ENCODE data around the gene TAMALIN.
"Not testable (repeated sequence)": the region's sequence is repeated elsewhere in the genome, so short reads cannot be mapped to it uniquely, and the experiment has no call there.

The TAMALIN gene

GRCh38 chr12:51974646-51975045 is 32.1 kb upstream of the TAMALIN start:
- peaks cover 33 to 42% (median 33%) of the 10 kb centered on the region in 3 donors for H3K36me3 ChIP-seq
- no peak overlapping the region for H3K27ac ChIP-seq
- DNase-seq, result no peak
- no peaks in the 10 kb centered on the region for H3K9me3 ChIP-seq
- intact Hi-C loops (cut with DNase I; ENCODE audit: low total_unique reads), result no loop called here
- H3K4me3 ChIP-seq, result no peak overlapping the region
- H3K4me1 ChIP-seq, result peaks cover 0 to 46% (median 32%) of the 10 kb centered on the region in 4 donors
- H3K27me3 ChIP-seq, result no peaks in the 10 kb centered on the region
- no peak for TF ChIP-seq CTCF (IDR thresholded peaks at IDR 0.05)

- intact Hi-C loops (cut with DNase I; ENCODE audit: low total_unique reads), result no loop called here
- Histone ChIP-seq H3K36me3 (peaks cover 33 to 45% (median 34%) of the 10 kb centered on the region in 3 donors), H3K4me3 (no peak overlapping the region), H3K27ac (no peak overlapping the region), H3K4me1 (peaks cover 0 to 46% (median 32%) of the 10 kb centered on the region in 4 donors), H3K9me3 (no peaks in the 10 kb centered on the region), H3K27me3 (no peaks in the 10 kb centered on the region)
- TF ChIP-seq CTCF (IDR thresholded peaks at IDR 0.05), result no peak
- DNase-seq, result no peak
Measured at GRCh38 chr12:51975196-51975595, 31.6 kb upstream of the TAMALIN start.

GRCh38 chr12:51976376-51977160 is 30.2 kb upstream of the TAMALIN start:
- intact Hi-C loops (cut with DNase I; ENCODE audit: low total_unique reads), result no loop called here
- H3K4me3 ChIP-seq, result no peak overlapping the region
- no peaks in the 10 kb centered on the region for H3K9me3 ChIP-seq
- no peaks in the 10 kb centered on the region for H3K27me3 ChIP-seq
- peaks cover 44 to 56% (median 45%) of the 10 kb centered on the region in 3 donors for H3K36me3 ChIP-seq
- peaks cover 0 to 34% (median 28%) of the 10 kb centered on the region in 4 donors for H3K4me1 ChIP-seq
- H3K27ac ChIP-seq, result no peak overlapping the region
- TF ChIP-seq CTCF (IDR thresholded peaks at IDR 0.05), result no peak
- no peak for DNase-seq

DNA sequence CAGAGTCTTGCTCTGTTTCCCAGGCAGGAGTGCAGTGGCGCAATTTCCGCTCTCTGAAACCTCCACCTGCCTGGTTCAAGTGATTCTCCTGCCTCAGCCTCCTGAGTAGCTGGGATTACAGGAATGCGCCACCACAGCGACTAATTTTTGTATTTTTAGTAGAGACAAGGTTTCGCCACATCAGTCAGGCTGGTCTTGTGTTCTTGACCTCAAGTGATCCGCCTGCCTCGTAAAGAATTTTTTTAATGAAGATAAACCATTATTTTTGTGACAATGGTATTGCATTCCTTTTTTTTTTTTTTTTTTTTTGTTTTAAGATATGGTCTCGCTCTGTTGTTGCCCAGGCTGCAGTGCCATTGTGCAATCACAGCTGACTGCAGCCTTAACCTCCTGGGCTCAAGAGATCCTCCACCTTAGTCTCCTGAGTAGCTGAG is 29.4 kb upstream of the TAMALIN start:
- no peak overlapping the region for H3K27ac ChIP-seq
- H3K9me3 ChIP-seq, result no peaks in the 10 kb centered on the region
- no peak overlapping the region for H3K4me3 ChIP-seq
- TF ChIP-seq CTCF (IDR thresholded peaks at IDR 0.05), result no peak
- DNase-seq, result no peak
- H3K4me1 ChIP-seq, result peaks cover 0 to 26% (median 24%) of the 10 kb centered on the region in 4 donors
- peaks cover 50 to 64% (median 53%) of the 10 kb centered on the region in 3 donors for H3K36me3 ChIP-seq
- intact Hi-C loops (cut with DNase I; ENCODE audit: low total_unique reads), result no loop called here
- H3K27me3 ChIP-seq, result no peaks in the 10 kb centered on the region

- H3K27me3 ChIP-seq; H3K4me3 ChIP-seq; H3K27ac ChIP-seq; DNase-seq; intact Hi-C loops (cut with DNase I; ENCODE audit: low total_unique reads); H3K9me3 ChIP-seq; H3K4me1 ChIP-seq: not testable (repeated sequence)
- peaks cover 57 to 83% (median 72%) of the 10 kb centered on the region in 3 donors for H3K36me3 ChIP-seq
Measured at GRCh38 chr12:51979306-51979705, 27.4 kb upstream of the TAMALIN start.

DNA sequence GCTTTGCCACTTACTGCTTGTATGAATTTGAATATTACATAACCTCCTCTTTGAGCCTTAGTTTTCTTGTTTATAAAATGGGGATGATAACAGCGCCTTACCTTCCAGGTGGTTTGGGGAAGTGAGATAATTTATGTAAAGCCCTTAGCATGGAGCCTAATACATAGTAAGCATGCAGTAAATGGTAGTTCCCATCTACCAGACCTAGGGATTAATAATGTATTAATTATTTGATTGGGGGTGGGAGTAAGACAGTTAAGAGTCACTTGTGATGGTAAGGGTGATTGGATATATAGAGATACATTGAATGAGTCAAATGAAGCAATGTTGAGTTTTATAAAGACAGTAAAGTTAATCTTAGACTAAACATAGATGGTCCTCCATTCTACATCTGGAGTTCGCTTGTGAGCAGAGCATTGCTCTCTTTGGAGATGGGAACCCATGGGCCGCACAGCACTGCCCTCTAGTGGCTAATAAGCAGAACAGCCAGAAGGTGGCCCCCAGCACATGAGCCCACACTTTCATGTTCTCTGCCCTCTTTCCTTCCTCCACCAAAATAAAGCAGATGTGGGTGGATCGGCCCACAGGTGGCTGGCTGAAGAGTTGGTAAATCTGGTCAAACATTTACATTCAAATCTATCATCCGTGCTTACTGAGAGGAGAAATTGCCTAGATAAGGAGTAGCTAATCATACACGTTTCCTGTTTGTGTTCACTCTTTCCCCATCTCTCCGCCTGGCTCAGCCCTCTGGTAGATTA is 26.5 kb upstream of the TAMALIN start:
- TF ChIP-seq CTCF (IDR thresholded peaks at IDR 0.05), result peak; percentile 90 to 95
- Histone ChIP-seq H3K27me3 (no peaks in the 10 kb centered on the region), H3K4me3 (no peak overlapping the region), H3K9me3 (no peaks in the 10 kb centered on the region), H3K27ac (no peak overlapping the region), H3K4me1 (no peaks in the 10 kb centered on the region), H3K36me3 (peaks cover 59 to 92% (median 81%) of the 10 kb centered on the region in 3 donors)
- DNase-seq, result peak in 1 of 2 donors; percentile 56
- intact Hi-C loops (cut with DNase I; ENCODE audit: low total_unique reads), result loop anchor here (5.0 kb wide), 1 partner anchor 58 kb away; no protein-coding TSS in a partner anchor
